Glomerular visceral epithelial cell (primary cell): ENCODE measurements around the gene KDM1B.
"Not testable (repeated sequence)": the region's sequence is repeated elsewhere in the genome, so short reads cannot be mapped to it uniquely, and the experiment has no call there.

Source experiments
- DNase-seq: peaks from one replicate; pipeline ENCODE4 v3.0.0-alpha.2; 2016; ENCODE audit errors: extremely low spot score

The KDM1B gene

DNA sequence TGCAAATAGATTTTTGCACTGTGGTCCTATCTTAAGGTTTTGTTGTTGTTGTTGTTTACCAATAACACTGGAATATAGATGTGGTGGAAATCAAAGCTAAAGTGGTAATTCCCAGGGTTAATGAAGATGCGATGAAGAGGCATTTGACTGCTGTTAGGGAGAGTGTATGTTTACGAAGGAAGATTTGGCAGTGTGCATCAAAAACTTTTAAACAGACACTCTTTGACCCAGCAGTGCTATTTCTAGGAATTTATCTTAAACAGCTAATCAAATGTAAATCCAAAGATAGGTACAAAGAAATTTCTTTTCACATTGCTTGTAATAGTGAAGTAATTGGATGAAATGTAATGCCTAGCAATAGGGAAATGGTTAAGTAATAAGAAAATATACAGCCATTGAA is 34.0 kb downstream of the KDM1B start:
- DNase-seq: no peak

DNA sequence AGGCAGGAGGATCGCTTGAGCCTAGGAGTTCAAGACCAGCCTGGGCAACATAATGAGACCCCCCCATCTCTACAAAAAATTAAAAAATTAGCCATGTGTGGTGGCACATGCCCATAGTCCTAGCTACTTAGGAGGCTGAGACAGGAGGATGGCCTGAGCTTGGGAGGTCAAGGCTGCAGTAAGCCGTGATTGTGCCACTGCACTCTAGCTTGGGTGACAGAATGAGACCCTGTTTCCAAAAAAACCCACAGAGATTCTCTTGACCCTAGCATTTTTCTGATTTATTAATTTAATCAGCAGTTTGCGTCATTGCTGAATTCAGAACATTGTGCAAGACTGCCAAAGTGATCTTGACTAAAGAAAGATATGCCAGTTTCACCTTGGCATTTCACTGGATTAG is 36.8 kb downstream of the KDM1B start:
- no peak for DNase-seq

DNA sequence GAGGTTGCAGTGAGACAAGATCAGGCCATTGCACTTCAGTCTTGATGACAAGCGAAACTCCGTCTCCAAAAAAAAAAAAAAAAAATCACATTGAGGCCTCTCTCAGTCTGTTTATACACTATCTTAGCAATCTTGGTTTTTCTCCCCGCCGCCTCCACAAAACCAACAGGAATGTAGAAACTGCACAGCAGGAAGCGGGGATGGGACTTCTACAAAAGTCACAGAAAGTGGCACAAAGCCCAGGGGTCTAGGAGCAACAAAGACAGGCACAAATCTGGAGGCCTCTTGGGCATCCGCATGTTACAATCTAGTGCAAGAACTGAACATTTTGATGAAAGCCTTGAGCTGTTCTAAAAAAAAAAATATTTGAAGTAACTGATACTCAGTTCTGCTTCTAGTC is 48.6 kb downstream of the KDM1B start:
- no peak for DNase-seq

DNA sequence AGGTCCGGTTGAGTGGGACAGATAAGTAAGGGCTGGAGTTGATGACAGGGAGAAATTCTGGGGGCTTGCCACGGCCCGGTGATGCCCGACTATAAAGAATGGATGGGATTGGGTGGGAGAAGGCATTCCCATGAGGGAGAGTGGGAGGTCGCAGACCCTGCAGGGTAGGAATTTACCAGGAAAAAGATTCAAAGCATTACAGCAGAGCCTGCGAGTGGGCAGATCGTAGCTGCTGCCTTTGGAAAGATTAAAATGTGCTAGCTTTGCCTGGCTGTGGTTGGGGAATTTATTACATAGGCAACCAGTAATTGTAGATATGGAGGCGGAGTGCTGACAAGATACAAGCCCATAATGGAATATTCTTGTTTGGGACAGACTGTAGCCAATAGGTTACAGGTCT is 49.5 kb downstream of the KDM1B start:
- no peak for DNase-seq

DNA sequence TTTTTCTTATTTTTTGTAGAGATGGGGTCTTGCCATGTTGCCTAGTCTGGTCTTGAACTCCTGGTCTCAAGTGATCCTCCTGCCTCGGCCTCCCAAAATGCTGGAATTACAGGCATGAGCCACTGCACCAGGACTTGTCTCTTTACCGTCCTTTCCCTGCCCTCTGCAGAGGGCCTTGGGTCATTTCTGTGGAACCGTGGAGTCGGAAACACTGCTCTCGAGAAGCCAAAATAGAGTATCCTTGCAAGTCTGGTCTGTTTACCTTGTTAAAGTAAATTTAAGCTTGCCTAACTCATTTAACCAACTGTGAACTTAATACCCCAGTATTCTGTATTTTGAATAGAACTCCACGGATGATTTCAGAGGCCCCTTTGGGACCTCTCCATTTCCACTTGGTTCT is 51.4 kb downstream of the KDM1B start:
- no peak for DNase-seq

- DNase-seq: no peak
Observed at GRCh38 chr6:18207438-18207837, 52.2 kb downstream of the KDM1B start.

DNA sequence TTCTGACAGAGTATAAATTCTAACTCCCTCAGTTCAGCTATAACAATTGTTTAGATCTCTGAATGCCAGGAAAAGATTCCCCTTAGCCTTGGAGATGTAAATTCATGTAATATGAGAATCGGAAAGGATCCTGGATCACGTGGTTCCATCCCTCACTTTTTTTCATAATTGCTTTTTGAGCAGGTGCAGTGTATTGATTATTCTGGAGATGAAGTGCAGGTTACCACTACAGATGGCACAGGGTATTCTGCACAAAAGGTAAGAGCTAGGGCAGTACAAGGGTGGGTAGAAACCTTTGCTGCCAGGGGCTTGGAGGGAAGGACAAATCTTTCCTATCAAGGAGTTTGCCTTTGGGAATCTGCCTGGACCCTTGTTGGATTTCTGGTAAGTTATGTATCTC is 52.7 kb downstream of the KDM1B start:
- DNase-seq: no peak

- not testable (repeated sequence) for DNase-seq
Observed at GRCh38 chr6:18208778-18209177, 53.6 kb downstream of the KDM1B start.

GRCh38 chr6:18209539-18210197 is 54.4 kb downstream of the KDM1B start:
- DNase-seq: no peak

DNA sequence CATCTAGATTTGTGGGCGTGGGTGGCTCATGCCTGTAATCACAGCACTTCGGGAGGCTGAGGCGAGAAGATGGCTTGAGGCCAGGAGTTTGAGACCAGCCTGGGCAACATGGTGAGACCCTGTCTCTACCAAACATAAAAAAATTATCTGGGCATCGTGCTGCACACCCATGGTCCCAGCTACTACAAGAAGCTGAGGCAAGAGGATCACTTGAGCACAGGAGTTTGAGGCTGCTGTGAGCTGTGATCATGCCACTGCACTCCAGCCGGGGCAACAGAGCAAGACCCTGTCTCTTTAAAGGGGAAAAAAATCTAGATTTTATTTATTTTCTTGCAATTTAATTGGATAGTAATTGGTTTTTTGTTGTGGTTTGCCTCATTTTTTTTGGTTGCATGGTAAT is 55.5 kb downstream of the KDM1B start:
- DNase-seq: no peak

GRCh38 chr6:18211338-18211737 is 56.1 kb downstream of the KDM1B start:
- no peak for DNase-seq

- no peak for DNase-seq
Observed at GRCh38 chr6:18212231-18212630, 57.0 kb downstream of the KDM1B start.

GRCh38 chr6:18213439-18213838 is 58.2 kb downstream of the KDM1B start:
- DNase-seq: no peak

DNA sequence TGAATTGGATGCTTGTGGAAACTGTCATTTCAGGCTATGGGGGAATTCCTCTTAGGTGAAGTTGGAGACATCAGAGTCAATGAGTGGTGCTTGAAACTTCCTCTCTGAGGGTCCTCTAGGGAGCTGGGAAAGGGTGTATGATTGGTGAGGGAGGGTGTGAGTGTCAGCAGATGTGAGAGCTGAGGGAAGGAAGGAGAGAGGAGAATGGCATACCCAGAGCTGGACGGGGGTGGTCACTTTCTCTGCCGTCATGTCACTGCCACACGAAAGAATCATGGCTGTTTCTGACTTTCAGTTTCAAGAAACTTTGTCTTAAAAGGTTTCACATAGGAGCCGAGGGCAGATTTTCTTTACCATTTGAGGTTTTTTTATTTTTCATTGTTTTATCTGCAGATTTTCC is 58.8 kb downstream of the KDM1B start:
- DNase-seq: no peak

DNA sequence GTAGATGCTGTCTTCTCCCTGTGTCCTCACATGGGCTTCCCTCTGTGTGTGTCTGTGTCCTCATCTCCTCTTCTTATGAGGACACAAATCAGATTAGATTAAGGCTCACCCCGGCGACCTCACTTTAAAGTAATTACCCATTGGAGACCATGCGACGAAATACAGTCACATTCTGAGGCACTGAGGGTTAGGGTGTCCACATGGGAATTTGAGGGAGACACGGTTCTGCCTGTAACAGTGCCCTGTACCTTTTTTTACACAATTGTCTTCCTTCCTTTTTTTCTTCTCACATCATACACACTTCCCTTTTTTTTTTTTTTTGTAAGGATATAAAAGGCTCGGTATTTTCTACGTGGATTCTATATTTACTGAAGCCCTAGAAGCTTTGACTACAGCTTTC is 60.2 kb downstream of the KDM1B start:
- no peak for DNase-seq

DNA sequence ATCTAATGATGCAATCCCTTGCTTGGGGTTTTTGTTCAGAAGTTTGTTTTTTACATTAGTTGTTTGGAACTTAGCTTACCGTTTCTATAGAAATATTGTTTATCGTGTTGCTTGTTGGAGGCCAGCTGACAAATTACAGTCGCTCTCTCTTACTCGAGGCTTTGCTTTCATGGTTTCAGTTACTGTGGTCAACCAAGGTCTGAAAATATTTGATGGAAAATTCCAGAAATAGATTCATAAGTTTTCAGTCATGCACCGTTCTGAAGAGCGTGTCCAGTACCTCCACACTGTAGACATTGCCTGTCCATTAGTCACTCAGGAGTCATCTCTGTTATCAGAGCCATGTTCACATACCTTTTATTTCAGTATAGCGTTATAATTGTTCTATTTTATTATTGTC is 61.2 kb downstream of the KDM1B start:
- peak; percentile 88 for DNase-seq

DNA sequence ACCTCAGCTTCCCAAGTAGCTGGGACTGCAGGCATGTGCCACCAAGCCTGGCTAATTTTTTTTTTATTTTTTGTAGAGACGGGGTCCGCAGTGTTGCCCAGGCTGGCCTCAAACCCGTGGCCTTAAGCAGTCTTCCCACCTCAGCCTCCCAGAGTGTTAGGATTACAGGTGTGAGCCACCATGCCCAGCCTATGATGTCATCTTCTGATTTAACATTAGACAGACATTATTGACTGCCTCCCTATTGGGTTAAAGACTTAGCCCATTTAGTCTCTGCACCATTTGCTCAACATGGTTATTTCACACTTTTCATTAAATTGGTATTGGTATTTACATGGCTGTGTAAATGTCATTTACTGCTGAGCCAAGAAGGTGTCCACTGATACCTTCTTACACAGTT is 63.0 kb downstream of the KDM1B start:
- DNase-seq: no peak

- no peak for DNase-seq
Observed at GRCh38 chr6:18219591-18219990, 64.4 kb downstream of the KDM1B start.

DNA sequence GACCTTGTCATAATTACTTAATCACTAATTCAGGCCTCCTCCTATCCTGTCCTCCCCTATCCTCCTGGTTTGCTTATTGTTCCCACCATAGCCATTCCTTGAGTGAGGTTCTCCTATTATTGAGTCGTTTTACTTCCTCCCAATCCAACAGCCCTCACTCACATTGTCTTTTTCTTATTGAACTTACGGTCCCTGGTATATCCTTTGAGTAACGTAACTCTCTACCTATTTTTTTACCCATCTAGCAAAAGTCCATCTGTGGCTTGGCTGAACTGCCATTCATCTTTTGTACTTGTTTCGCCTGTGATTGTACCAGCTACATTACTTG is 66.0 kb downstream of the KDM1B start:
- no peak for DNase-seq

GRCh38 chr6:18226451-18227105 is 71.4 kb downstream of the KDM1B start:
- DNase-seq: peak; percentile 85

DNA sequence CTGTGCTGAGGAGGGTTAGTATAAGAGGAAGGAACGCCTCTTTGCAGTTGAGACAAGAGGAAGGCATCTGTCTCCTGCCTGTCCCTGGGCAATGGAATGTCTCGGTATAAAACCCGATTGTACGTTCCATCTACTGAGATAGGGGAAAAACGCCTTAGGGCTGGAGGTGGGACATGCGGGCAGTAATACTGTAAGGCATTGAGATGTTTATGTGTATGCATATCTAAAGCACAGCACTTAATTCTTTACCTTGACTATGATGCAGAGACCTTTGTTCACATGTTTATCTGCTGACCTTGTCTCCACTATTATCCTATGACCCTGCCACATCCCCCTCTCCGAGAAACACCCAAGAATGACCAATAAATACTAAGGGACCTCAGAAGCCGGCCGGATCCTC is 71.9 kb downstream of the KDM1B start:
- DNase-seq: not testable (repeated sequence)

GRCh38 chr6:18228590-18228989 is 73.4 kb downstream of the KDM1B start:
- DNase-seq: not testable (repeated sequence)

GRCh38 chr6:18231856-18232255 is 76.6 kb downstream of the KDM1B start:
- not testable (repeated sequence) for DNase-seq

GRCh38 chr6:18233770-18234169 is 78.5 kb downstream of the KDM1B start:
- not testable (repeated sequence) for DNase-seq
